SJSA1 (cell line): ENCODE data around the gene DUXB. TPM values are rescaled to one million over a fixed set of nuclear protein-coding genes. Genes with fewer than 3 reads are reported as not detected.

ENCODE experiments used
- DNase-seq, 2 experiments: peaks; one replicate each; pipeline ENCODE4 v3.0.0-alpha.2; 2015 to 2020; ENCODE audit warnings: low spot score in 2 of 2, low read depth in 1 of 2
- H3K27ac ChIP-seq: fragments of 250-450 bp; sonication (Bioruptor Pico); 2 replicates; pipeline ENCODE4 v1.5.1; 2020; ENCODE audit warnings: mild to moderate bottlenecking, moderate library complexity
- H3K27me3 ChIP-seq: fragments of 250-450 bp; sonication (Bioruptor Pico); replicated peaks from 2 replicates; pipeline ENCODE4 v1.5.1; 2020; ENCODE audit warnings: mild to moderate bottlenecking, moderate library complexity
- H3K36me3 ChIP-seq: fragments of 250-450 bp; sonication (Bioruptor Pico); 2 replicates; pipeline ENCODE4 v1.5.1; 2020; ENCODE audit warnings: mild to moderate bottlenecking
- H3K4me1 ChIP-seq: fragments of 250-450 bp; sonication (Bioruptor Pico); replicated peaks from 2 replicates; pipeline ENCODE4 v1.6.1; 2021; ENCODE audit warnings: mild to moderate bottlenecking
- H3K4me3 ChIP-seq: fragments of 250-450 bp; sonication (Bioruptor Pico); 2 replicates; pipeline ENCODE4 v1.5.1; 2020; ENCODE audit warnings: mild to moderate bottlenecking
- H3K9me3 ChIP-seq: fragments of 250-450 bp; sonication (Bioruptor Pico); replicated peaks from 2 replicates; pipeline ENCODE4 v1.5.1; 2020; ENCODE audit warnings: mild to moderate bottlenecking
- total RNA-seq: library from RNA; depleted of rRNA; stranded (reverse); fragments of >200 nt; shearing (Covaris generic); gene quantifications from 2 replicates; pipeline ENCODE4 v1.2.3, GENCODE V29; 2014

DUXB gene
- total RNA-seq, 1 experiment from 2014 or later, result not detected

DNA sequence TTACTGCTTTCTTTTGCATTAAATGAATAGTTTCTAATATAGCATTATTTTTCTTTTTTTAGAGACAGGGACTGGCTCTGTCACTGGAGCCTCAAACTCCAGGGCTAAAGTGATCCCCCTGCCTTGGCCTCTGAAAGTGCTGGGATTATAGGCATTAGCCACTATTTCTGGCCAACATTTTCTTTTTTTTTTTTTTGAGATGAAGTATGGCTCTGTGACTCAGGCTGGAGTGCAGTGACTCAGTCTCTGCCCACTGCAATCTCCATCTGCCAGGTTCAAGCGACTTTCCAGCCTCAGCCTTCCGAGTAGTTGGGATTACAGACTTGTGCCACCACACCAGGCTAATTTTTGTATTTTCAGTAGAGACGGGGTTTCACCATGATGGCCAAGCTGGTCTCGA, 2.0 kb upstream of the DUXB start:
- Histone ChIP-seq H3K27ac (no peak overlapping the region), H3K4me1 (no peaks in the 10 kb centered on the region), H3K36me3 (no peaks in the 10 kb centered on the region), H3K4me3 (no peak overlapping the region), H3K27me3 (no peaks in the 10 kb centered on the region), H3K9me3 (no peaks in the 10 kb centered on the region)
- DNase-seq, result no peak

DNA sequence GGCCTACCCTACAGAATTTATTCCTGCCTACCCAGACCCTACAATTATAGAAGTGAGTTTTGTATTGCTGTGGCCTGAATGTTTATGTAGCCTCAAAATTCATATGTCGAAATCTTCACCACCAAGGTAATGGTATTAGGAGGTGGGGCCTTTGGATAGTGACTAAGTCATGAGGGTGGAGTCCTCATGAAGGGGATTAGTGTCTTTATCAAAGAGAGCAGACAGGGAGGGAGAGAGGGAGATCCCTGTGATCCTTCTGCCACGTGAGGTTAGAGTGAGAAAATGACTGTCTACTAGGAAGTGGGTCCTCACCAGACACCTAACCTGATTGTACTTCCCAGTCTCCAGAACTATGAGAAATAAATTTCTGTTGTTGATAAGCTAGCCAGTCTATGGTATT, 981 bp upstream of the DUXB start:
- no peaks in the 10 kb centered on the region for H3K4me1 ChIP-seq
- no peak for DNase-seq
- no peak overlapping the region for H3K27ac ChIP-seq
- H3K27me3 ChIP-seq, result no peaks in the 10 kb centered on the region
- no peak overlapping the region for H3K4me3 ChIP-seq
- H3K9me3 ChIP-seq, result no peaks in the 10 kb centered on the region
- H3K36me3 ChIP-seq, result no peaks in the 10 kb centered on the region

DNA sequence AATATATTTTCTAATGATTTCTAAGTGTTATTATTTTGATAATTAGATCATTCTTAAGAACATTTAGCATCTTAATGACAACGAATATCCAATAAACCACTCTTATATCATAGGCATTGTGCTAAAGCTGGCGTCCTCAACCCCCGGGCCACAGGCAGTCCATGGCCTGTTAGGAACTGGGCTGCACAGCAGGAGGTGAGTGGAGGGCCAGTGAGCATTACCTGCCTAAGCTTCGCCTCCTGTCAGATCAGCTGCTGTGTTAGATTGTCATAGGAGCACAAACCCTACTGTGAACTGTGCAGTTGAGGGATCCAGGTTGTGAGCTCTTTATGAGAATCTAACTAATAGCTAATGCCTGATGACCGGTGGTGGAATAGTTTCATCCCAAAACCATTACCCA, 3.7 kb downstream of the DUXB start:
- H3K36me3 ChIP-seq, result no peaks in the 10 kb centered on the region

DNA sequence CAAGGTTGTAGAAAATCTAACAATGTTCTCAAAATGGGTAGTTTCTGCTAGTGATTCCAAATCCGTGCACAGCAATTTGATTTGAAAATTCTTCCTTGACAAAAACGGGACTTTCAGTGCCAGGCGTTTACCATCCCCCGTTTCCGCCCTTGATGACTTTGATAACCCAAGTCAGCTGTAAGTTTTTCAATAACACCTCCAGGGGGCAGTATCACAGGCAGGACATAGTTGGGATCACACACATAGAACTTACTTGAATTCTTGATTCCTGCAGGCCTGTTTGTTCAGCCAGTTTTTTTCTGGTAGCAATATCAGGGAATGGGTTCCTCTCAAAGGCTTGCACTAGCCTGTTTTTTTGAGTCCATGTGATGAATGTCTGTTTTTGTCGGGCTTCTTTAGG, 5.6 kb downstream of the DUXB start:
- Histone ChIP-seq H3K4me3 (no peak overlapping the region), H3K27ac (no peak overlapping the region), H3K9me3 (no peaks in the 10 kb centered on the region), H3K27me3 (no peaks in the 10 kb centered on the region), H3K36me3 (no peaks in the 10 kb centered on the region), H3K4me1 (no peaks in the 10 kb centered on the region)
- no peak for DNase-seq

More for the DNA sequence above, 3.7 kb downstream of the DUXB start:
- no peak overlapping the region for H3K4me3 ChIP-seq
- H3K9me3 ChIP-seq, result no peaks in the 10 kb centered on the region
- no peak for DNase-seq
- H3K4me1 ChIP-seq, result no peaks in the 10 kb centered on the region
- no peaks in the 10 kb centered on the region for H3K27me3 ChIP-seq
- H3K27ac ChIP-seq, result no peak overlapping the region

DNA sequence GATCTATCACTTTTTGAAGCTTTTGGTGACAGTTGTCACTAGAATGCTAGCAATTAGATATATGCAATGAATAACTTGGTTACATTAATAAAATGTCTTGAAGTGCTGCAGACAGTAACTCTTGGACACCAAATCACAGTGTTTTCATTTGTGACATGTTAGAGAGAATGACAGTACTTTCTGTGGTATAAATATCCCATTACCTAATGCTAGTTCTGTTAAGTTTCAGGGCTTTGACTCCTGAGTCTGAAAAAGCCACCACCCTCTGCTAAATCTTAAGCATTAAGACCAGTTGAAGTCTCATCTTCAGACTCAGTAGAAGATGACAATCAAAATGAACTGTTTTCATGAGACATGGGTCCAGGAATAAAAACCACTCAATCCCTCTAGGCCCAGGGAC, 13.9 kb downstream of the DUXB start:
- Histone ChIP-seq H3K9me3 (no peaks in the 10 kb centered on the region), H3K27me3 (no peaks in the 10 kb centered on the region), H3K4me1 (no peaks in the 10 kb centered on the region), H3K27ac (no peak overlapping the region), H3K4me3 (no peak overlapping the region), H3K36me3 (no peaks in the 10 kb centered on the region)
- no peak for DNase-seq

DNA sequence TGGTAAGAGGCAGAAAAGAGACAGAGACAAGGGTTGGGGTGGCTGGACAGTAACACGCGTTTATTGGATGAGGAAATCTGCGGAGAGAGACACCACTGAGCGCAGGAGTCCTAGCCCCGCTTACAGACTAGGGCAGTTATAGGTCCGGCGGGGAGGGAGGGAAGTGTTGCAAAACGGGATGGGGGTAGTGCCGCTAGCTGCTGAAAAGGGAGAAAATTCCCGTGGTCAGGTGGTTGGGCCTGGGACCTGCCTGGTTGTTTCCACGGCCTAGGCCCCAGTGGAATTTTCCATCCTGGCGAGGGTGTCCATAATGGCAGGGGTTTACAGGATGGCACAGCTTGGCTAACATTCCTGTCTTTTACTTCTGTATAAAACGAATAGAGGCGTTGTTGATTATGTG, 19.0 kb downstream of the DUXB start:
- no peak for DNase-seq

DNA sequence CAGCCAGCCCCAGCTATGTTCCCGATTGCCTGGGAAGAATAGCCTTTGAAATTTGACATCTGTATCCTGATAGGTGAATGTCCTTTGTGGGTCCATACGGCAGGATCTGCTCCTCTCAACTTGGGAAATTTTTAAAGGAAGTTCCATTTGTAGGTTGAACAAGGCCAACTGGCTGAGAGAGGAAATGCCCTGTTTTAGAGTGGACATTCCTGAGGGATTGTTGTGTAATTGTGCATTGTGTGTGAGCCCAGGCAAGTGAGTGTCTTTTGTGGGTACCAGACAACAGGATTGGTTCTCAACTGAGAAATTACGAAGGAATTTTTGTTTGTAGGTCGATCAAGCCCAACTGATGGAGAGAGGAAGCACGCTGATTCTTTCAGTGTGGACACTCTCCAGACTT, 21.9 kb downstream of the DUXB start:
- no peak overlapping the region for H3K4me3 ChIP-seq
- no peaks in the 10 kb centered on the region for H3K36me3 ChIP-seq
- H3K4me1 ChIP-seq, result no peaks in the 10 kb centered on the region
- DNase-seq, result no peak
- H3K27ac ChIP-seq, result no peak overlapping the region
- no peaks in the 10 kb centered on the region for H3K27me3 ChIP-seq
- no peaks in the 10 kb centered on the region for H3K9me3 ChIP-seq

More for the DNA sequence above, 19.0 kb downstream of the DUXB start:
- Histone ChIP-seq H3K9me3 (no peaks in the 10 kb centered on the region), H3K4me1 (no peaks in the 10 kb centered on the region), H3K36me3 (no peaks in the 10 kb centered on the region), H3K27me3 (no peaks in the 10 kb centered on the region), H3K27ac (no peak overlapping the region), H3K4me3 (no peak overlapping the region)

DNA sequence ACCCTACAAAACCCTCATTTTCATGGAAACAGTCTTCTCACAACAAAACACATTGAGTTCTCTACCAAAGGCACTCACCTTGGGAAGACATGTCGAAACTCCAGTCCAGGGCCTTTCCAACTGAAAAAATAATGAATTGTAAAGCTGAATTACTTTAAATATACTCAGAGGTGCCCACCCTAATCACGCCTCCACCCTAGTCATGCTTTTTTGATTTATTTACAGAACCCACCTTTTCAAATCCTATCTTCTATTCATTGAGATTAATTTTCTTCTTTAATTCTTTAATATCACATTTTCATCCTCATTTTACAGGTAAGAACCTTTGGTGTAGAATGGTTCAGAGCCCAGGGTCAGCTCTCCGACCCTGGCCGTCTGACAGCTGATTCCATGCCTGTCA, 24.4 kb downstream of the DUXB start, which contains the start of gene CPHXL2:
CPHXL2 (minus strand) TSS at position 101 of the 400 bp plus-strand sequence; CDS start at position 91, 10 bp downstream.
- Histone ChIP-seq H3K4me1 (no peaks in the 10 kb centered on the region), H3K36me3 (no peaks in the 10 kb centered on the region), H3K4me3 (no peak within 1 kb of the TSS), H3K27ac (no peak within 1 kb of the TSS), H3K9me3 (no peaks in the 10 kb centered on the region), H3K27me3 (no peaks in the 10 kb centered on the region)
- no peak for DNase-seq

DNA sequence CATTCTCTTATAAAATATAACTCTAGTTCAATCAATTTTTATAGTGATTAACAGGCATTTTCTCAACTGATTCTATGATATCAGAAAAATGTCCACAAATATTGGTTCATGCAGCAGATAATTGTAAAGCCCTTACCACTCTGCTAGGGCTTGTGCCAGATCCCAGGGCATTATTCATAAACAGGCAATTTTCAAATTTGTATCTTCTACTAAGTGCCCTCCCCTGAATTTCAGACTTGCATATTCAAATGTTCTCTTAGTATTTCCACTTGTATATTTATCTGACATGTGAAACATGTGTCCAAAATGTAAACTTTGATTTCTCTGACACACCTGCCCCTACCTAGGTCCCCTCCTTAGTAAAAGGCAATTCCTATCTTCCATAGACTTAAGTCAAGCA, 33.8 kb downstream of the DUXB start:
- H3K9me3 ChIP-seq, result no peaks in the 10 kb centered on the region
- DNase-seq, result no peak
- H3K27me3 ChIP-seq, result no peaks in the 10 kb centered on the region
- no peaks in the 10 kb centered on the region for H3K36me3 ChIP-seq
- H3K4me3 ChIP-seq, result no peak overlapping the region
- no peak overlapping the region for H3K27ac ChIP-seq
- no peaks in the 10 kb centered on the region for H3K4me1 ChIP-seq

DNA sequence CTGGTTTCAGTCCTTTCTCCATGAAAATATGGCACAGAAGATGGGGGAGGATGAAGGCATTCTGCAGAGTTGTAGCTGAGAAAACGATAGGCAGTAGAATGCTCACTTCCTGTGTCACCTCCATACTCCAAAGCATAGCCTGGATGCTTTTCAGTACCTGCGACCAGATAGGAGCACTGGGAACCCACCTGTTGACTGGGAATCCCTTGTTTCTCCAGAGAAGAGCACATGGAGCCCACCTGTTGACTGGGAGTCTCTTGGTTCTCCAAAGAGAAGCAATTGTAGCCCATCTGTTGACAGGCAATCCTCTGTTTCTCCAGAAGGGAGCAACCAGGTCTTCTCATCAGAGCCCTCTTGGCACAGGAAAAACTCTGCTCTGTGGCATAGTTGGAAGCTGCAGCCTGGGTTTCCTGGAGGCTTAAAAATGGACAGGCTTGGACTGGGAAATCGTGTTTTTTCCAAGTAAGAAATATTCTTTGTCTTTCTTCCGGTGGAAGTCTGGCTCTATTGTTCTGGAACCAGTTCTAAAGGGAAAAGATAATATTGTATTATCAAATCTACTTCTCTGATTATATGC, 40.4 kb downstream of the DUXB start:
- H3K9me3 ChIP-seq, result no peaks in the 10 kb centered on the region
- H3K4me1 ChIP-seq, result no peaks in the 10 kb centered on the region
- no peaks in the 10 kb centered on the region for H3K27me3 ChIP-seq
- DNase-seq, result no peak
- H3K36me3 ChIP-seq, result peaks cover 33% of the 10 kb centered on the region
- H3K4me3 ChIP-seq, result no peak overlapping the region
- H3K27ac ChIP-seq, result no peak overlapping the region

DNA sequence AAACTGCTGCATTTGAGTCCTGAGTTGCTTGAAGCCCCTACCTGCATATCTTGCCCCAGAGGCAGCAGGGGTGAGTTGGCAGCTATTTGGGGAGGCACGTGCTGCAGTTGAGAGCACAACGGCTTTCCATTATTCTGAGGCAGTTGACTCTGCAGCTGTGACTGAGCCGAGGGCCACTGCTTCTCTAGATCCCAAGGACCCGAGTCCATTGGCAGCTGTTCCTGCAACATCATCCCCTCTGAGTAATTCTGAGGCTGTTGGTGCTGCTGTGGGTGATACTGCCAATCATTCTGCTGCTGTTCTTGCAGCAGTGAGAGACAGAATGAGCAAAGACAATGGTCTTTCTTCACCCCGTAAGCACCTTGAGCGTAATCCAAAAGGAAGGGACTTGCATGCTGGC, 40.9 kb downstream of the DUXB start:
- Histone ChIP-seq H3K9me3 (no peaks in the 10 kb centered on the region), H3K4me3 (no peak overlapping the region), H3K4me1 (no peaks in the 10 kb centered on the region), H3K36me3 (peaks cover 38% of the 10 kb centered on the region), H3K27ac (no peak overlapping the region), H3K27me3 (no peaks in the 10 kb centered on the region)
- no peak for DNase-seq

DNA sequence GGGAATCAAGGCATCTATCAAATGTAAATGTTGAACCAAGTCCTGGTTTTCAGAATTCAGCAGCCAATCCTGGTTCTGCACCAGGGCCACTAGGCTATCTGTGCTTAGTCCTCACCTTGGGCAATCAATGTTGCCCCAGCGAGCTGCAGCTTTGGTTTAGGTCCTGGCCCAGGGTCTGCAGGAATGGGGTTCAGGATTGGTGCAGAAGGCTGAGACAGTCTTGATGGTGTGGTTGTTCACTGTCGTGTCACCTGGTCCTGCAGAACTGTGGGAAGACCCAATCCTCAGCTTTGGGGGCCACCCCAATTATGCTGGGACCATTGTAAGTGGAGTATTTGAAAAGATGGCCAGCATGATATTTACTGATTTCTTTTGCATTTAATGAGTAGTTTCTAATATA, 43.1 kb downstream of the DUXB start:
- H3K27me3 ChIP-seq, result no peaks in the 10 kb centered on the region
- no peak overlapping the region for H3K27ac ChIP-seq
- peaks cover 51% of the 10 kb centered on the region for H3K36me3 ChIP-seq
- no peaks in the 10 kb centered on the region for H3K9me3 ChIP-seq
- H3K4me1 ChIP-seq, result peaks cover 6% of the 10 kb centered on the region; the same call in 1 of the 2 replicates
- H3K4me3 ChIP-seq, result no peak overlapping the region
- DNase-seq, result no peak

DNA sequence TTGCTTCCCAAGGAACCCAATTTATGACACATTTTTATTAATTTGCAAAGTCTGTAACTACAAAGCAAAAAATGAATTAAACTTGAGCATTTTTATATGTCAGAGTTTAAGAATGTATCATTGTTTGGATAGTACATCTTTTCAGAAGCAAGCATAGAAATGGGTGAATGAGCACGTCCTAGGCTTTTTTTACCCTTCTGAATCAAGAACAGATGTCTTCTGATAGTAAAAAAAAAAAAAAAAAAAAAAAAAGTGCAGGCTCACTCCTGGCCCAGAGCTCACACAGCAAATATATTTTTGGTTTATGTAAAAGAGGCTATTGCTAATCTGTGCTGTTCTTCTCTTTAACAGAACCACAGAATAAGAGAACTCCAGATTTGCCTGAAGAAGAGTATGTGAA, 47.3 kb downstream of the DUXB start:
- peaks cover 67% of the 10 kb centered on the region for H3K36me3 ChIP-seq
- H3K4me3 ChIP-seq, result no peak overlapping the region
- no peaks in the 10 kb centered on the region for H3K27me3 ChIP-seq
- DNase-seq, result peak in 1 of 2 experiments; percentile 22
- H3K4me1 ChIP-seq, result peaks cover 18% of the 10 kb centered on the region
- no peaks in the 10 kb centered on the region for H3K9me3 ChIP-seq
- H3K27ac ChIP-seq, result peak overlapping the region; percentile 29; the same call in 1 of the 2 replicates

DNA sequence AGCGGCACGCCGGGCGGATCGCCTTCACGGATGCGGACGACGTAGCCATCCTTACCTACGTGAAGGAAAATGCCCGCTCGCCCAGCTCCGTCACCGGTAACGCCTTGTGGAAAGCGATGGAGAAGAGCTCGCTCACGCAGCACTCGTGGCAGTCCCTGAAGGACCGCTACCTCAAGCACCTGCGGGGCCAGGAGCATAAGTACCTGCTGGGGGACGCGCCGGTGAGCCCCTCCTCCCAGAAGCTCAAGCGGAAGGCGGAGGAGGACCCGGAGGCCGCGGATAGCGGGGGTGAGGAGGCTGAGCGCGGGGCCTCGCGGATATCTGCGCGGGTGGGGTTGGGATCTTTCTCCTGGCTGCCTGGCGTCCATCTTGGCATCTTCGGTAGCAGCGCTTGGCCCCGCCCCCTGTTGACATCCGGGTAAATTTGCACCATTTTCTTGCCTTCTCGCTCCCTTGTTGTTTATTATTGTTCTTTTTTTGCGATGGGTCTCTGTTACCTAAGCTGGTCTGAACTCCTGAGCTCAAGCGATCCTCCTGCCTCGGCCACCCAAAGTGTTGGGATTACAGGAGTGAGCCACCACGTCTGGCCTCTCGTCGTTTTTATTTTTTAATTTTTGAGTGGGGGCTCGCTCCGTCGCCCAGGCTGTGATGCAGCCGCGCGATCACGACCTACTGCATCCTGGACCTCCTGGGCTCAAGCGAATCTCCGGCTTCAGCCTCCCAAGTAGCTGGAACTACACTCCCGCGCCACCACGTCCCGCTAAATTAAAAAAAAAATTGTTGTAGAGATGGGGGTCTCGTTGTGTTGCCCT, 52.8 kb downstream of the DUXB start:
- Histone ChIP-seq H3K4me3 (peak overlapping the region; percentile 76), H3K36me3 (peaks cover 55% of the 10 kb centered on the region), H3K9me3 (no peaks in the 10 kb centered on the region), H3K4me1 (peaks cover 23% of the 10 kb centered on the region), H3K27ac (peak overlapping the region; percentile 32), H3K27me3 (no peaks in the 10 kb centered on the region)
- peak; percentile 75 to 77 for DNase-seq
